Nephron (organoid): ENCODE data around the gene BCL2L14.

Source experiments
- H3K27ac Mint-ChIP-seq, 3 experiments: 2 replicates each; pipeline ENCODE4 v1.8.0; 2020; ENCODE audit warnings: mixed read lengths in 3 of 3, mild to moderate bottlenecking in 2 of 3, moderate library complexity in 1 of 3
- H3K27me3 Mint-ChIP-seq: 2 replicates; pipeline ENCODE4 v1.8.0; 2021; ENCODE audit warnings: low read depth, mild to moderate bottlenecking, moderate library complexity, mixed read lengths
- H3K36me3 Mint-ChIP-seq: 2 replicates; pipeline ENCODE4 v1.8.0; 2020; ENCODE audit warnings: low read depth, mixed read lengths
- H3K4me1 Mint-ChIP-seq: 2 replicates; pipeline ENCODE4 v1.8.0; 2020; ENCODE audit warnings: mixed read lengths
- H3K4me3 Mint-ChIP-seq, 3 experiments: 2 replicates each; pipeline ENCODE4 v1.8.0; 2020; ENCODE audit warnings: mild to moderate bottlenecking in 3 of 3, mixed read lengths in 3 of 3, moderate library complexity in 2 of 3
- H3K9me3 Mint-ChIP-seq: 2 replicates; pipeline ENCODE4 v1.8.0; 2020; ENCODE audit warnings: mixed read lengths
- CTCF ChIP-seq, 3 experiments: fragments of 200-600 bp; sonication (generic); IDR thresholded peaks; one replicate each; pipeline ENCODE4 v1.5.0; 2021; ENCODE audit warnings: antibody characterized with exemption in 3 of 3; ENCODE audit not compliant: unreplicated experiment in 3 of 3

BCL2L14 gene

GRCh38 chr12:12047682-12048081, 23.1 kb upstream of the BCL2L14 start:
- H3K27ac Mint-ChIP-seq: no peak overlapping the region
- H3K4me3 Mint-ChIP-seq: no peak overlapping the region
- no peaks in the 10 kb centered on the region for H3K36me3 Mint-ChIP-seq
- no peaks in the 10 kb centered on the region for H3K27me3 Mint-ChIP-seq
- TF ChIP-seq CTCF (IDR thresholded peaks at IDR 0.05; ENCODE audit: unreplicated experiment in 3 of 3): no peak
- H3K9me3 Mint-ChIP-seq: no peaks in the 10 kb centered on the region
- no peaks in the 10 kb centered on the region for H3K4me1 Mint-ChIP-seq

- H3K36me3 Mint-ChIP-seq: no peaks in the 10 kb centered on the region
- no peak overlapping the region for H3K27ac Mint-ChIP-seq
- no peak for TF ChIP-seq CTCF (IDR thresholded peaks at IDR 0.05; ENCODE audit: unreplicated experiment in 3 of 3)
- H3K27me3 Mint-ChIP-seq: no peaks in the 10 kb centered on the region
- no peak overlapping the region for H3K4me3 Mint-ChIP-seq
- no peaks in the 10 kb centered on the region for H3K9me3 Mint-ChIP-seq
- no peaks in the 10 kb centered on the region for H3K4me1 Mint-ChIP-seq
These were observed 22.5 kb upstream of the BCL2L14 start for GRCh38 chr12:12048266-12048665.

- no peak for TF ChIP-seq CTCF (IDR thresholded peaks at IDR 0.05; ENCODE audit: unreplicated experiment in 3 of 3)
- H3K36me3 Mint-ChIP-seq: no peaks in the 10 kb centered on the region
- H3K4me3 Mint-ChIP-seq: no peak overlapping the region
- no peaks in the 10 kb centered on the region for H3K9me3 Mint-ChIP-seq
- no peaks in the 10 kb centered on the region for H3K27me3 Mint-ChIP-seq
- H3K27ac Mint-ChIP-seq: no peak overlapping the region
- no peaks in the 10 kb centered on the region for H3K4me1 Mint-ChIP-seq
These were observed 22.0 kb upstream of the BCL2L14 start for GRCh38 chr12:12048714-12049113.

GRCh38 chr12:12051668-12052067, 19.1 kb upstream of the BCL2L14 start:
- no peaks in the 10 kb centered on the region for H3K9me3 Mint-ChIP-seq
- peaks cover 5% of the 10 kb centered on the region for H3K27me3 Mint-ChIP-seq
- TF ChIP-seq CTCF (IDR thresholded peaks at IDR 0.05; ENCODE audit: unreplicated experiment in 3 of 3): no peak
- no peaks in the 10 kb centered on the region for H3K4me1 Mint-ChIP-seq
- no peak overlapping the region for H3K27ac Mint-ChIP-seq
- H3K36me3 Mint-ChIP-seq: no peaks in the 10 kb centered on the region
- no peak overlapping the region for H3K4me3 Mint-ChIP-seq

GRCh38 chr12:12054993-12055392, 15.7 kb upstream of the BCL2L14 start:
- H3K27me3 Mint-ChIP-seq: peaks cover 14% of the 10 kb centered on the region
- no peaks in the 10 kb centered on the region for H3K4me1 Mint-ChIP-seq
- no peak overlapping the region for H3K27ac Mint-ChIP-seq
- no peaks in the 10 kb centered on the region for H3K9me3 Mint-ChIP-seq
- H3K36me3 Mint-ChIP-seq: no peaks in the 10 kb centered on the region
- no peak for TF ChIP-seq CTCF (IDR thresholded peaks at IDR 0.05; ENCODE audit: unreplicated experiment in 3 of 3)
- H3K4me3 Mint-ChIP-seq: no peak overlapping the region

- no peaks in the 10 kb centered on the region for H3K9me3 Mint-ChIP-seq
These were observed 13.8 kb upstream of the BCL2L14 start for GRCh38 chr12:12056951-12057350.

More at GRCh38 chr12:12056951-12057350, 13.8 kb upstream of the BCL2L14 start:
- no peaks in the 10 kb centered on the region for H3K36me3 Mint-ChIP-seq
- no peak for TF ChIP-seq CTCF (IDR thresholded peaks at IDR 0.05; ENCODE audit: unreplicated experiment in 3 of 3)
- no peak overlapping the region for H3K4me3 Mint-ChIP-seq
- peaks cover 14% of the 10 kb centered on the region for H3K27me3 Mint-ChIP-seq
- no peak overlapping the region for H3K27ac Mint-ChIP-seq
- no peaks in the 10 kb centered on the region for H3K4me1 Mint-ChIP-seq
